ENCODE results near the gene LCN9.

Gene LCN9

GRCh38 chr9:135673941-135674340 lies 10.8 kb downstream of the LCN9 start:
- no peak for DNase-seq

- no peak for DNase-seq
Measured at GRCh38 chr9:135674977-135675376, 11.9 kb downstream of the LCN9 start.

GRCh38 chr9:135676891-135677290 lies 13.8 kb downstream of the LCN9 start:
- DNase-seq: no peak

GRCh38 chr9:135677641-135678168 lies 14.6 kb downstream of the LCN9 start:
- DNase-seq: no peak

GRCh38 chr9:135678236-135679017 lies 15.3 kb downstream of the LCN9 start:
- no peak for DNase-seq

- DNase-seq: no peak
Measured at GRCh38 chr9:135680056-135680455, 16.9 kb downstream of the LCN9 start.

GRCh38 chr9:135681161-135681560 lies 18.1 kb downstream of the LCN9 start:
- no peak for DNase-seq

- no peak for DNase-seq
Measured at GRCh38 chr9:135683401-135684034, 20.4 kb downstream of the LCN9 start.

- DNase-seq: no peak
Measured at GRCh38 chr9:135684691-135685090, 21.6 kb downstream of the LCN9 start.

- no peak for DNase-seq
Measured at GRCh38 chr9:135687216-135687615, 24.1 kb downstream of the LCN9 start.

GRCh38 chr9:135689011-135689410 lies 25.9 kb downstream of the LCN9 start:
- DNase-seq: no peak

- DNase-seq: no peak
Measured at GRCh38 chr9:135690836-135691570, 27.9 kb downstream of the LCN9 start.

GRCh38 chr9:135692410-135692809 lies 29.3 kb downstream of the LCN9 start:
- no peak for DNase-seq

- no peak for DNase-seq
Measured at GRCh38 chr9:135693265-135693664, 30.2 kb downstream of the LCN9 start.

- DNase-seq: no peak
Measured at GRCh38 chr9:135693771-135694170, 30.7 kb downstream of the LCN9 start.

GRCh38 chr9:135694414-135694813 lies 31.3 kb downstream of the LCN9 start:
- no peak for DNase-seq

- DNase-seq: no peak
Measured at GRCh38 chr9:135695036-135695435, 31.9 kb downstream of the LCN9 start.

GRCh38 chr9:135695642-135696041 lies 32.5 kb downstream of the LCN9 start:
- no peak for DNase-seq

- DNase-seq: no peak
Measured at GRCh38 chr9:135696446-135696845, 33.3 kb downstream of the LCN9 start.

- DNase-seq: no peak
Measured at GRCh38 chr9:135697226-135697625, 34.1 kb downstream of the LCN9 start.

GRCh38 chr9:135698236-135698635 lies 35.1 kb downstream of the LCN9 start:
- DNase-seq: no peak

- DNase-seq: no peak
Measured at GRCh38 chr9:135698767-135699166, 35.7 kb downstream of the LCN9 start.

- DNase-seq: no peak
Measured at GRCh38 chr9:135699440-135699839, 36.3 kb downstream of the LCN9 start, which contains the start of gene SOHLH1. TSS of gene SOHLH1 (minus strand) at chr9:135699481. CDS start at chr9:135699467, 14 bp downstream.

- DNase-seq: no peak
Measured at GRCh38 chr9:135700525-135700924, 37.4 kb downstream of the LCN9 start.
